IMR-90 (cell line): ENCODE data around the gene BRD1. TPM values are rescaled to one million over a fixed set of nuclear protein-coding genes. Genes with fewer than 3 reads are reported as not detected.

Experiments used
- ATAC-seq: fragments of 200-7000 bp; cut with Tn5 transposase; 2 replicates; pipeline ENCODE4 v1.9.1; 2020; ENCODE audit warnings: low read depth, mild to moderate bottlenecking, moderate library complexity
- BruUV-seq: library from RNA; stranded (reverse); fragments of 400-500 nt; replicated peaks from 2 replicates; lab custom pipeline; 2021; lab: Mats Ljungman, UMichigan
- CTCF ChIA-PET: fragments of 300-600 bp; formaldehyde crosslinking; extraction: SDS; loops from one replicate; lab custom pipeline; 2021; ENCODE audit warnings: antibody characterized with exemption; lab: Yijun Ruan, JAX
- POLR2A ChIA-PET: fragments of 300-600 bp; sonication (Branson Sonifier 250); formaldehyde crosslinking; loops from one replicate; lab custom pipeline; 2022; ENCODE audit warnings: antibody characterized with exemption; ENCODE audit not compliant: unreplicated experiment; lab: Charles Lee
- DNase-seq: peaks from one replicate; pipeline ENCODE4 v3.0.0; 2013
- H2AFZ ChIP-seq: replicated peaks from 2 replicates; pipeline ENCODE3; 2013; ENCODE audit warnings: low read length, mild to moderate bottlenecking; ENCODE audit not compliant: poor library complexity
- H2AK5ac ChIP-seq: 2 replicates; pipeline ENCODE4 v1.6.1; 2013; ENCODE audit warnings: low read depth, low read length, inconsistent platforms
- H2AK9ac ChIP-seq: replicated peaks from 2 replicates; pipeline ENCODE3; 2013; ENCODE audit warnings: mild to moderate bottlenecking, low read depth, low read length, moderate library complexity; ENCODE audit not compliant: poor library complexity
- H2BK120ac ChIP-seq: 2 replicates; pipeline ENCODE4 v1.6.1; 2013; ENCODE audit warnings: low read depth, low read length, inconsistent platforms
- H2BK15ac ChIP-seq: 3 replicates; pipeline ENCODE4 v1.6.1; 2013; ENCODE audit warnings: low read depth, low read length, inconsistent platforms
- H2BK20ac ChIP-seq: 2 replicates; pipeline ENCODE4 v1.6.1; 2013; ENCODE audit warnings: low read depth, mild to moderate bottlenecking, inconsistent platforms, low read length, moderate library complexity
- H2BK5ac ChIP-seq: 2 replicates; pipeline ENCODE4 v1.6.1; 2013; ENCODE audit warnings: mild to moderate bottlenecking, low read depth, low read length, inconsistent platforms; ENCODE audit not compliant: poor library complexity, severe bottlenecking
- H3K14ac ChIP-seq: replicated peaks from 2 replicates; pipeline ENCODE4 v1.6.1; 2013; ENCODE audit warnings: low read depth, low read length, inconsistent platforms
- H3K18ac ChIP-seq: 2 replicates; pipeline ENCODE4 v1.6.1; 2013; ENCODE audit warnings: low read depth, low read length, control low read depth
- H3K23ac ChIP-seq: 2 replicates; pipeline ENCODE4 v1.6.1; 2013; ENCODE audit warnings: low read depth, low read length, inconsistent platforms
- H3K27ac ChIP-seq: 2 replicates; pipeline ENCODE4 v1.5.1; 2013; ENCODE audit warnings: mild to moderate bottlenecking, control low read depth, low read length; ENCODE audit not compliant: insufficient read depth
- H3K27me3 ChIP-seq: 2 replicates; pipeline ENCODE4 v1.6.1; 2013; ENCODE audit warnings: low read length; ENCODE audit not compliant: control insufficient read depth, insufficient read depth
- H3K36me3 ChIP-seq: 2 replicates; pipeline ENCODE4 v1.6.1; 2013; ENCODE audit warnings: low read length, mixed read lengths; ENCODE audit not compliant: control insufficient read depth, insufficient read depth
- H3K4ac ChIP-seq: 2 replicates; pipeline ENCODE4 v1.6.1; 2013; ENCODE audit warnings: low read depth, low read length, inconsistent platforms
- H3K4me1 ChIP-seq: 2 replicates; pipeline ENCODE4 v1.6.1; 2013; ENCODE audit warnings: low read length, mixed read lengths; ENCODE audit not compliant: control insufficient read depth, insufficient read depth
- H3K4me2 ChIP-seq: 2 replicates; pipeline ENCODE4 v1.6.1; 2013; ENCODE audit warnings: low read depth, mild to moderate bottlenecking, control low read depth, low read length, moderate library complexity
- H3K4me3 ChIP-seq: 2 replicates; pipeline ENCODE4 v1.5.1; 2013; ENCODE audit warnings: low read depth, mild to moderate bottlenecking, control low read depth, low read length, moderate library complexity; ENCODE audit not compliant: insufficient read depth
- H3K56ac ChIP-seq: 2 replicates; pipeline ENCODE4 v1.6.1; 2013; ENCODE audit warnings: low read length, inconsistent platforms; ENCODE audit not compliant: insufficient read depth; ENCODE audit errors: extremely low read depth
- H3K79me1 ChIP-seq, 2 experiments: 2 replicates each; pipeline ENCODE4 v1.6.1; 2013; ENCODE audit warnings: low read length in 2 of 2, inconsistent platforms in 1 of 2, low read depth in 1 of 2
- H3K9ac ChIP-seq: 2 replicates; pipeline ENCODE4 v1.6.1; 2013; ENCODE audit warnings: low read depth, low read length, control low read depth
- H3K9me1 ChIP-seq: 2 replicates; pipeline ENCODE4 v1.6.1; 2013; ENCODE audit warnings: low read length, inconsistent platforms; ENCODE audit not compliant: insufficient read depth
- H3K9me3 ChIP-seq: 2 replicates; pipeline ENCODE4 v1.6.1; 2013; ENCODE audit warnings: low read length; ENCODE audit not compliant: control insufficient read depth, insufficient read depth
- H4K20me1 ChIP-seq: 2 replicates; pipeline ENCODE4 v1.6.1; 2013; ENCODE audit warnings: low read length, inconsistent platforms; ENCODE audit not compliant: insufficient read depth
- H4K5ac ChIP-seq: 2 replicates; pipeline ENCODE4 v1.6.1; 2013; ENCODE audit warnings: mild to moderate bottlenecking, low read depth, low read length, control low read depth
- H4K8ac ChIP-seq, 2 experiments: 2 replicates each; pipeline ENCODE4 v1.6.1; 2013; ENCODE audit warnings: low read depth in 2 of 2, low read length in 2 of 2, control low read depth in 1 of 2, inconsistent platforms in 1 of 2
- H4K91ac ChIP-seq: 2 replicates; pipeline ENCODE4 v1.6.1; 2013; ENCODE audit warnings: low read depth, low read length, inconsistent platforms; ENCODE audit not compliant: insufficient read depth
- BHLHE40 ChIP-seq: fragments of 150-350 bp; IDR thresholded peaks from 2 replicates; pipeline ENCODE4 v1.6.1; 2016; ENCODE audit warnings: mild to moderate bottlenecking, low read depth, low read length
- CTCF ChIP-seq: conservative IDR thresholded peaks from 2 replicates; pipeline ENCODE4 v1.5.1; 2012; ENCODE audit warnings: mild to moderate bottlenecking, low read depth, low read length, improper control_type of control experiment
- ELK1 ChIP-seq: fragments of 150-350 bp; IDR thresholded peaks from 2 replicates; pipeline ENCODE4 v1.6.1; 2016; ENCODE audit warnings: low read depth, mild to moderate bottlenecking, low read length, moderate library complexity, borderline replicate concordance
- POLR2A ChIP-seq: IDR thresholded peaks from 2 replicates; pipeline ENCODE4 v1.6.1; 2012; ENCODE audit warnings: mild to moderate bottlenecking, low read depth, low read length
- RAD21 ChIP-seq: IDR thresholded peaks from 2 replicates; pipeline ENCODE4 v1.6.1; 2012; ENCODE audit warnings: low read length, improper control_type of control experiment
- RCOR1 ChIP-seq: IDR thresholded peaks from 2 replicates; pipeline ENCODE4 v1.6.1; 2012; ENCODE audit warnings: mild to moderate bottlenecking, low read length, improper control_type of control experiment; ENCODE audit not compliant: insufficient replicate concordance
- SMC3 ChIP-seq: fragments of 150-350 bp; IDR thresholded peaks from 2 replicates; pipeline ENCODE4 v1.6.1; 2016; ENCODE audit warnings: low read depth, mild to moderate bottlenecking, antibody characterized with exemption, low read length, moderate library complexity
- WGBS, 2 experiments: methylation state at CpG; one replicate each; pipeline versions ENCODE4 v1.1.5 to v1.1.7; 2013; ENCODE audit warnings: missing lambda C conversion rate in 2 of 2; ENCODE audit not compliant: insufficient read length in 1 of 2; ENCODE audit errors: extremely low coverage in 2 of 2; 5-methylcytosine and 5-hydroxymethylcytosine counted together
- dilution Hi-C: fragments of 300-500 bp; cut with HindIII; formaldehyde crosslinking; loops from one replicate; pipeline ENCODE4 v1.14.3; 2018; ENCODE audit warnings: low sequenced_read_pairs; ENCODE audit not compliant: unreplicated experiment
- in situ Hi-C: fragments of 300-500 bp; cut with MboI; formaldehyde crosslinking; loops from 3 replicates; pipeline ENCODE4 v1.14.3; 2019; ENCODE audit warnings: low sequenced_read_pairs, inconsistent platforms, mixed read lengths
- intact Hi-C: fragments of 100-400 bp; cut with micrococcal nuclease; formaldehyde crosslinking; loops from 2 replicates; pipeline ENCODE4 v1.10.0; 2022
- polyA plus RNA-seq, 3 experiments: library from polyadenylated mRNA; depleted of rRNA; stranded (reverse); fragments of >200 nt; gene quantifications; 2 replicates each; pipeline ENCODE4 v1.2.3, GENCODE V29; 2012; ENCODE audit warnings: low replicate concordance in 1 of 3
- total RNA-seq: library from RNA; depleted of rRNA; stranded (reverse); fragments of >200 nt; gene quantifications from 2 replicates; pipeline ENCODE4 v1.2.3, GENCODE V29; 2012

Gene BRD1
- total and polyA plus RNA-seq, 2 of the 4 experiments (the other 2 are of a cell fraction) = 10.0 to 10.6 TPM

- H2BK120ac ChIP-seq = no peak overlapping the region
- WGBS, 2 experiments = no CpG with 5 or more reads among the region's 20 CpGs
- H3K4ac ChIP-seq = no peak overlapping the region
- ChIA-PET CTCF (no interaction called here), POLR2A (no interaction called here)
- H3K27me3 ChIP-seq = peaks cover 9% of the 10 kb centered on the region; the same call in 1 of the 2 replicates
- H2AK9ac ChIP-seq = no peak overlapping the region
- TF ChIP-seq RCOR1 = no peak
- TF ChIP-seq CTCF = no peak
- TF ChIP-seq ELK1 = no peak
- TF ChIP-seq SMC3 = no peak
- no peak for TF ChIP-seq BHLHE40
- TF ChIP-seq POLR2A = no peak
- TF ChIP-seq RAD21 = no peak
- H4K20me1 ChIP-seq = no peaks in the 10 kb centered on the region
- H3K23ac ChIP-seq = no peak overlapping the region
- DNase-seq (no peak), ATAC-seq (no peak; the same call in 1 of the 2 replicates)
- H3K4me3 ChIP-seq = no peak overlapping the region
- no peak overlapping the region for H3K18ac ChIP-seq
- H2AFZ ChIP-seq = no peak overlapping the region
- no peak overlapping the region for H3K27ac ChIP-seq
- no peak overlapping the region for H2BK20ac ChIP-seq
- BruUV-seq = no TSS peak
- no peaks in the 10 kb centered on the region for H3K36me3 ChIP-seq
- no peak overlapping the region for H3K14ac ChIP-seq
- H3K9me3 ChIP-seq = no peaks in the 10 kb centered on the region
- H3K9ac ChIP-seq = no peak overlapping the region
- no peak overlapping the region for H4K91ac ChIP-seq
- no peak overlapping the region for H2BK5ac ChIP-seq
- H2BK15ac ChIP-seq = no peak overlapping the region
- H3K56ac ChIP-seq = no peak overlapping the region
- H3K4me2 ChIP-seq = no peak overlapping the region
- H3K4me1 ChIP-seq = no peaks in the 10 kb centered on the region
- no peak overlapping the region for H4K5ac ChIP-seq
- dilution Hi-C loops = no loop called here
- H2AK5ac ChIP-seq = no peak overlapping the region
- no peaks in the 10 kb centered on the region for H3K9me1 ChIP-seq
- no peaks in the 10 kb centered on the region for H3K79me1 ChIP-seq
- intact Hi-C loops = no loop called here
- no peak overlapping the region for H4K8ac ChIP-seq
- in situ Hi-C loops = no loop called here
Observed at GRCh38 chr22:49753961-49754695, 73.5 kb downstream of the BRD1 start.
